CD4-positive, alpha-beta memory T cell (primary cell): ENCODE results near the gene CCDC93. TPM values are rescaled to one million over a fixed set of nuclear protein-coding genes. Genes with fewer than 3 reads are reported as not detected.
A peak's percentile ranks its signal among the peaks of the same experiment; 100 is the strongest.

ENCODE experiments used
- CTCF ChIA-PET: fragments of 350-600 bp; sonication (Branson Sonifier 250); formaldehyde crosslinking; loops from one replicate; lab custom pipeline; 2021; ENCODE audit warnings: inconsistent platforms; ENCODE audit not compliant: partially characterized antibody; lab: Charles Lee
- POLR2A ChIA-PET: fragments of 350-600 bp; sonication (Branson Sonifier 250); formaldehyde crosslinking; loops from one replicate; lab custom pipeline; 2021; ENCODE audit not compliant: partially characterized antibody; lab: Charles Lee
- DNase-seq, 5 donors: peaks; one replicate each; pipeline versions ENCODE4 v3.0.0 to v3.0.0-alpha.2; 2020 to 2022; ENCODE audit warnings: mixed read lengths in 1 of 5
- H3K27ac ChIP-seq: one replicate; pipeline ENCODE4 v1.7.0; 2013; ENCODE audit warnings: low read depth, low read length
- H3K27me3 ChIP-seq: 2 replicates; pipeline ENCODE4 v1.7.0; 2013; ENCODE audit warnings: mild to moderate bottlenecking, low read length, moderate library complexity; ENCODE audit not compliant: insufficient read depth
- H3K36me3 ChIP-seq: 2 replicates; pipeline ENCODE4 v1.7.0; 2013; ENCODE audit warnings: mild to moderate bottlenecking, low read length, moderate library complexity; ENCODE audit not compliant: insufficient read depth
- H3K4me1 ChIP-seq: 2 replicates; pipeline ENCODE4 v1.7.0; 2013; ENCODE audit warnings: mild to moderate bottlenecking, low read length, moderate library complexity; ENCODE audit not compliant: insufficient read depth
- H3K4me3 ChIP-seq, 2 donors: one replicate each; pipeline ENCODE4 v1.7.0; 2013; ENCODE audit warnings: low read length in 2 of 2, mild to moderate bottlenecking in 1 of 2
- H3K9me3 ChIP-seq, 2 donors: one replicate each; pipeline ENCODE4 v1.7.0; 2013; ENCODE audit warnings: low read length in 2 of 2, control low read depth in 1 of 2; ENCODE audit not compliant: control insufficient read depth in 1 of 2
- H3K27ac Mint-ChIP-seq, 7 donors: one replicate each; pipeline ENCODE4 v1.8.0; 2020 to 2021; ENCODE audit warnings: mixed read lengths in 7 of 7, mild to moderate bottlenecking in 6 of 7, inconsistent platforms in 3 of 7, moderate library complexity in 3 of 7
- H3K27me3 Mint-ChIP-seq, 2 donors: one replicate each; pipeline ENCODE4 v1.8.0; 2020 to 2021; ENCODE audit warnings: mixed read lengths in 2 of 2
- H3K36me3 Mint-ChIP-seq, 2 donors: one replicate each; pipeline ENCODE4 v1.8.0; 2020 to 2021; ENCODE audit warnings: mixed read lengths in 2 of 2, inconsistent platforms in 1 of 2, mild to moderate bottlenecking in 1 of 2
- H3K4me1 Mint-ChIP-seq, 4 donors: one replicate each; pipeline ENCODE4 v1.8.0; 2020 to 2021; ENCODE audit warnings: mixed read lengths in 4 of 4, mild to moderate bottlenecking in 1 of 4
- H3K4me3 Mint-ChIP-seq, 8 donors: one replicate each; pipeline ENCODE4 v1.8.0; 2020 to 2021; ENCODE audit warnings: mixed read lengths in 8 of 8, mild to moderate bottlenecking in 7 of 8, moderate library complexity in 6 of 8, inconsistent platforms in 3 of 8
- H3K9me3 Mint-ChIP-seq, 8 donors: one replicate each; pipeline ENCODE4 v1.8.0; 2020 to 2021; ENCODE audit warnings: mixed read lengths in 8 of 8, mild to moderate bottlenecking in 5 of 8, inconsistent platforms in 3 of 8, moderate library complexity in 1 of 8
- intact Hi-C: fragments of 100-400 bp; cut with micrococcal nuclease; formaldehyde crosslinking; loops from one replicate; pipeline ENCODE4 v1.15.1; 2023
- polyA plus RNA-seq, 2 donors: library from polyadenylated mRNA; unstranded; fragments of 300-500 nt; fragmentation: Illumina TruSeq; gene quantifications; one replicate each; pipeline ENCODE4 v1.2.3, GENCODE V29; 2021
- total RNA-seq, 2 experiments: library from RNA; stranded (reverse); gene quantifications; one replicate each; pipeline ENCODE4 v1.2.3, GENCODE V29; 2021

Gene CCDC93
- total and polyA plus RNA-seq, 4 experiments from 2014 or later, result 3.2 to 73.3 (median 40.5) TPM

DNA sequence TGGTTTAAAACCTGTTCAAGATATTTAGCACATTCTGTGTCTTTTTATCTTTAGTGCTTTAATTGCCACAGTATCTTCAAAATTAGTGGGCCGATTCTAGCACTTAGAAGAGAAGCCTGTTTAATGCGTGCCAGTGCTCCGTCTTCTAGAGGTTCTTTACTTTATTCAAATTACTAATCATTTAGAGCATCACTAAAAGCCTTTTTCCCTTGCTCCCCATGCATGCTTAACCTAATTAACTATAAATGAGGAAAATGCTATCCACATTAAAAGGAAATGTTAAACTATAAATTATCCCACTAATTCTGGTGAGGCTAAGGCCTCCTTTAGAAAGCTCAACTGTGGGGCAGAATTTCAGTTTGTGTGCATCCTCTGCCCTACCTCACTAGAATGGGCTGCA lies 42.9 kb upstream of the CCDC93 start:
- Mint-ChIP-seq H3K27me3 (peaks cover 12 to 22% of the 10 kb centered on the region in 2 donors), H3K36me3 (no peaks in the 10 kb centered on the region), H3K4me3 (no peak overlapping the region), H3K27ac (no peak overlapping the region), H3K4me1 (peaks cover 1 to 8% (median 6%) of the 10 kb centered on the region in 4 donors), H3K9me3 (no peaks in the 10 kb centered on the region)
- no peak overlapping the region for H3K27ac ChIP-seq
- POLR2A ChIA-PET, result no interaction called here
- no peaks in the 10 kb centered on the region for H3K36me3 ChIP-seq
- intact Hi-C loops, result no loop called here
- H3K9me3 ChIP-seq, result no peaks in the 10 kb centered on the region
- no peak overlapping the region for H3K4me3 ChIP-seq
- peaks cover 7% of the 10 kb centered on the region for H3K4me1 ChIP-seq
- no peak for DNase-seq
- H3K27me3 ChIP-seq, result no peaks in the 10 kb centered on the region
- CTCF ChIA-PET, result interaction anchor here (2.0 to 3.1 kb wide), 2 partner anchors 10 to 799 kb away, joined by 5 to 14 read pairs; no protein-coding TSS in a partner anchor

DNA sequence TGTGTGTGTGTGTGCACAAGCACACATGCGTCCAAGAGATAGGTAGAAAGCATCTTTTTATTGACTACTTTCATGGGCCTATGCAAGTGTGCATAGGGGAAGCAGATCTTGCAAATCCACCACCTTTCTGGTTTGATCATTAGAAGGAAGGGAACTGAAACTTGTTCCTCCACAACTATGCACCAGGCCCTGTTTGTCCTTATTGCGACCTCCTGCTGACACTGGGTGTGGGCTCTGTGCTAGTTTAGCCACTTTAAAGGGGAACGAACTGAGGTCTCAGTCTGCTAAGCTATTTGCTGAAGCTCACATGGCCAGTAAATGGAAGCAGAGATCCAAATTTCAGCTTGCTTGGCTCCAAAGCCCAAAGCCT lies 42.3 kb upstream of the CCDC93 start:
- H3K4me3 Mint-ChIP-seq, result no peak overlapping the region
- no peaks in the 10 kb centered on the region for H3K36me3 Mint-ChIP-seq
- CTCF ChIA-PET, result interaction anchor here (1.0 to 3.1 kb wide), 3 partner anchors 10 to 799 kb away, joined by 3 to 14 read pairs (median 5); no protein-coding TSS in a partner anchor
- no peaks in the 10 kb centered on the region for H3K27me3 ChIP-seq
- no peak overlapping the region for H3K4me3 ChIP-seq
- DNase-seq, result no peak
- peaks cover 1 to 8% (median 6%) of the 10 kb centered on the region in 4 donors for H3K4me1 Mint-ChIP-seq
- POLR2A ChIA-PET, result no interaction called here
- H3K9me3 Mint-ChIP-seq, result no peaks in the 10 kb centered on the region
- H3K4me1 ChIP-seq, result peaks cover 7% of the 10 kb centered on the region
- no peaks in the 10 kb centered on the region for H3K36me3 ChIP-seq
- H3K9me3 ChIP-seq, result no peaks in the 10 kb centered on the region
- no peak overlapping the region for H3K27ac Mint-ChIP-seq
- H3K27me3 Mint-ChIP-seq, result peaks cover 14 to 23% of the 10 kb centered on the region in 2 donors
- intact Hi-C loops, result no loop called here
- H3K27ac ChIP-seq, result no peak overlapping the region

DNA sequence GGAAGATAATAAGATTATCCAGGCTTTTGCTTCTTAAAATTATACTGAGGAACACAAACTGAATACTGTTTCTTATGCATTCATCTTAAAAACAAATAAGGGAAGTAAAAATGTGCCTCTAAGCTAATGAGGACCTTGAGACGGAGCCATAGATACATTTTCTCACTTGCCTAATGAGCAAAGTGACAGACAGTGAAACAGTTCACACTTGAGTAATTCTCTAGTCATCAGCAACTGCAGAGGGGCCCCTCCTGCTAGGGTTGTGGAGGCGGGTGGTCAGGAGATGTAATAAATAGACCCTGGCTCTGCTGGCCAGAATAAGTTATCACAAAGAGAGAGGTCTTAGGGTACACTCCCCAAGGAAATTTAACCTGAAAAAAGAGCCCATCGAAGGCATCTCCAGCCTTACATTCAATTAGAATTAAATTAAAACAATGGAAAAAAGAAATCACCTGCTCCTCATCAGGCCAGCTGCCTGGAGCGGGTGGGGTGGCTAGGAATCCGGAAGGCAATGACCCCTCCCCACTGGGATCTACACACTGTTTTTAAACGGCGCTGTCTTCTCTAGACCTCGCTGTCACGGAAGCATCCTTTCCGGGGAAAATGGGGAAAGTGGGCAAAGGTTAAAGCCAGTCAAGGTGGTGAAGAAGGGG lies 41.8 kb upstream of the CCDC93 start:
- no peak overlapping the region for H3K4me3 ChIP-seq
- H3K9me3 ChIP-seq, result no peaks in the 10 kb centered on the region
- H3K36me3 ChIP-seq, result no peaks in the 10 kb centered on the region
- CTCF ChIA-PET, result interaction anchor here (1.0 to 3.1 kb wide), 4 partner anchors 9 to 800 kb away, joined by 3 to 14 read pairs (median 4); no protein-coding TSS in a partner anchor
- Mint-ChIP-seq H3K36me3 (no peaks in the 10 kb centered on the region), H3K4me3 (no peak overlapping the region), H3K4me1 (peaks cover 1 to 8% (median 6%) of the 10 kb centered on the region in 4 donors), H3K27me3 (peaks cover 14 to 25% of the 10 kb centered on the region in 2 donors), H3K27ac (no peak overlapping the region), H3K9me3 (no peaks in the 10 kb centered on the region)
- H3K4me1 ChIP-seq, result peaks cover 7% of the 10 kb centered on the region
- POLR2A ChIA-PET, result no interaction called here
- intact Hi-C loops, result no loop called here
- no peaks in the 10 kb centered on the region for H3K27me3 ChIP-seq
- no peak overlapping the region for H3K27ac ChIP-seq
- DNase-seq, result no peak

GRCh38 chr2:118054213-118055008 lies 40.5 kb upstream of the CCDC93 start:
- Histone ChIP-seq H3K4me3 (no peak overlapping the region), H3K9me3 (no peaks in the 10 kb centered on the region), H3K36me3 (no peaks in the 10 kb centered on the region), H3K27me3 (no peaks in the 10 kb centered on the region), H3K4me1 (no peaks in the 10 kb centered on the region), H3K27ac (no peak overlapping the region)
- Mint-ChIP-seq H3K9me3 (no peaks in the 10 kb centered on the region), H3K4me1 (peaks cover 0 to 1% (median 0%) of the 10 kb centered on the region in 4 donors), H3K36me3 (no peaks in the 10 kb centered on the region), H3K27ac (no peak overlapping the region), H3K4me3 (no peak overlapping the region), H3K27me3 (peaks cover 17 to 28% of the 10 kb centered on the region in 2 donors)
- intact Hi-C loops, result no loop called here
- DNase-seq, result no peak
- ChIA-PET POLR2A (no interaction called here), CTCF (interaction anchor here (1.0 to 1.3 kb wide), 4 partner anchors 22 to 73 kb away, joined by 3 read pairs; no protein-coding TSS in a partner anchor)

DNA sequence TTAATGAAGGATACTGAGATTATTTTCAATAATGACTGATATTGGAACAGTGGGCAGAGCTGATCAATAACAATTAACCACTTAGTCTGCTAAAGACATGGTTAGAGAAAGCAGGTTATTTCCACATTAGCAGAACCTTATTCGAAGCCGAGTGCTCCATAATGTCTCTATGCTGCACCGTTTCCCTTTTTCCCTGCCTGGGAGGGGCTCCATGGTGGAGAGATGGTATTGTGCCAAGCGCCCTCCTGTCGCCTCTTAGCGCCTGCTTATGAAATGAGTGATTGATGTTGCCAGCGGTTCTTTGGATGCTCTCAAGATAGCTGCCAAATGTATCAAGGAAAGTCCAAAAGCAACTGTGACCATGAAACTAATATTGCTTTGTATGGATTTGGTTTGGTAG lies 39.8 kb upstream of the CCDC93 start:
- H3K4me3 Mint-ChIP-seq, result no peak overlapping the region
- Histone ChIP-seq H3K36me3 (no peaks in the 10 kb centered on the region), H3K4me3 (no peak overlapping the region), H3K9me3 (no peaks in the 10 kb centered on the region), H3K27ac (no peak overlapping the region), H3K27me3 (no peaks in the 10 kb centered on the region), H3K4me1 (no peaks in the 10 kb centered on the region)
- peaks cover 17 to 30% of the 10 kb centered on the region in 2 donors for H3K27me3 Mint-ChIP-seq
- POLR2A ChIA-PET, result no interaction called here
- H3K9me3 Mint-ChIP-seq, result no peaks in the 10 kb centered on the region
- H3K36me3 Mint-ChIP-seq, result no peaks in the 10 kb centered on the region
- intact Hi-C loops, result no loop called here
- H3K4me1 Mint-ChIP-seq, result no peaks in the 10 kb centered on the region
- CTCF ChIA-PET, result interaction anchor here (1.0 to 1.8 kb wide), 3 partner anchors 18 to 32 kb away, joined by 3 to 6 read pairs (median 3); no protein-coding TSS in a partner anchor
- H3K27ac Mint-ChIP-seq, result no peak overlapping the region
- DNase-seq, result no peak

GRCh38 chr2:118052474-118052873 lies 38.6 kb upstream of the CCDC93 start:
- no peaks in the 10 kb centered on the region for H3K9me3 Mint-ChIP-seq

GRCh38 chr2:118051826-118052358 lies 38.0 kb upstream of the CCDC93 start:
- Histone ChIP-seq H3K36me3 (no peaks in the 10 kb centered on the region), H3K4me3 (no peak overlapping the region), H3K27me3 (no peaks in the 10 kb centered on the region), H3K9me3 (no peaks in the 10 kb centered on the region), H3K4me1 (no peaks in the 10 kb centered on the region), H3K27ac (no peak overlapping the region)
- DNase-seq, result no peak
- Mint-ChIP-seq H3K36me3 (no peaks in the 10 kb centered on the region), H3K4me1 (no peaks in the 10 kb centered on the region), H3K9me3 (no peaks in the 10 kb centered on the region), H3K27me3 (peaks cover 20 to 38% of the 10 kb centered on the region in 2 donors), H3K4me3 (no peak overlapping the region), H3K27ac (peak overlapping the region in 1 of 7 donors; percentile 22)
- POLR2A ChIA-PET, result no interaction called here
- intact Hi-C loops, result no loop called here
- CTCF ChIA-PET, result interaction anchor here (0.8 to 3.1 kb wide), 5 partner anchors 11 to 804 kb away, joined by 3 to 16 read pairs (median 3); no protein-coding TSS in a partner anchor

More at GRCh38 chr2:118052474-118052873, 38.6 kb upstream of the CCDC93 start:
- Mint-ChIP-seq H3K27me3 (peaks cover 18 to 38% of the 10 kb centered on the region in 2 donors), H3K4me3 (no peak overlapping the region), H3K4me1 (no peaks in the 10 kb centered on the region), H3K27ac (no peak overlapping the region), H3K36me3 (no peaks in the 10 kb centered on the region)
- H3K4me1 ChIP-seq, result no peaks in the 10 kb centered on the region
- ChIA-PET POLR2A (no interaction called here), CTCF (interaction anchor here (1.1 to 3.1 kb wide), 3 partner anchors 14 to 803 kb away, joined by 3 to 16 read pairs (median 6); no protein-coding TSS in a partner anchor)
- H3K4me3 ChIP-seq, result no peak overlapping the region
- H3K9me3 ChIP-seq, result no peaks in the 10 kb centered on the region
- no peaks in the 10 kb centered on the region for H3K27me3 ChIP-seq
- H3K27ac ChIP-seq, result no peak overlapping the region
- DNase-seq, result no peak
- H3K36me3 ChIP-seq, result no peaks in the 10 kb centered on the region
- intact Hi-C loops, result no loop called here
